ENCODE data around the gene SLC16A13.
"Not testable (repeated sequence)": the region's sequence is repeated elsewhere in the genome, so short reads cannot be mapped to it uniquely, and the experiment has no call there.

DNA sequence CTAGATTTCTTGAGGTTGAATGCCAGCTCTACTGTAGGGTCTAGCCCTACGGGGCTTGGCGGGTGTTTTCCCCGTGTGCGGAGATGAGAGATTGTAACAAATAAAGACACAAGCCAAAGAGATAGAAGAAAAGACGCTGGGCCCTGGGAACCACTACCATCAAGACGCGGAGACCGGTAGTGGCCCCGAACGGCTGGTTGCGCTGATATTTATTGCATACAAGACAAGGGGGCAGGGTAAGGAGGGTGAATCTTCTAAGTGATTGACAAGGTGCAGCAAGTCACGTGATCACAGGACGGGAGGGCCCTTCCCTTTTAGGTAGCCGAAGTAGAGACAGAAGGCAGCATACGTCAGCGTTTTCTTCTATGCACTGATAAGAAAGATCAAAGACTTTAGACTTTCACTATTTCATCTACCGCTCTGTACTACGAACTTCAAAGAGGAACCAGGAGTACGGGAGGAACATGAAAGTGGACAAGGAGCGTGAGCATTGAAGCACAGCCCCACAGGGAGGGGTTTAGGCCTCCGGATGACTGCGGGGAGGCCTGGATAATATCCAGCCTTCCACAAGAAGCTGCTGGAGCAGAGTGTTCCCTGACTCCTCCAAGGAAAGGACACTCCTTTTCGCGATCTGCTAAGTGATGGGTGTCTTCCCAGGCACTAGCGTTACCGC is 11.0 kb downstream of the SLC16A13 start:
- TF ChIP-seq TAF1 (IDR thresholded peaks at IDR 0.05; ENCODE audit: borderline replicate concordance, low read depth, low read length); POLR2A (IDR thresholded peaks at IDR 0.05; ENCODE audit: low read depth, low read length): not testable (repeated sequence)

Data from GM12892 (cell line).